ENCODE data around the gene TMEM108.
"Not testable (repeated sequence)": the region's sequence is repeated elsewhere in the genome, so short reads cannot be mapped to it uniquely, and the experiment has no call there.

The TMEM108 gene

GRCh38 chr3:133038089-133038730 lies at the start of gene TMEM108:
Gene TMEM108, plus strand, starts transcription at chr3:133038391.
- Histone ChIP-seq H3K27ac (ENCODE audit: low read length) (no peak within 1 kb of the TSS), H3K36me3 (ENCODE audit: control insufficient read depth in 1 of 2, insufficient read depth in 2 of 2, low read length in 2 of 2) (no peaks in the 10 kb centered on the region), H3K4me3 (ENCODE audit: low read depth in 1 of 2, low read length in 2 of 2) (peak within 1 kb of the TSS; percentile 62 to 88), H3K27me3 (ENCODE audit: low read depth, low read length) (peaks cover 15% of the 10 kb centered on the region), H3K4me1 (ENCODE audit: control insufficient read depth in 1 of 2, insufficient read depth in 2 of 2, low read length in 2 of 2) (peaks cover 0 to 17% of the 10 kb centered on the region in 2 donors), H3K9me3 (ENCODE audit: control insufficient read depth in 1 of 2, low read length in 2 of 2) (no peaks in the 10 kb centered on the region)

GRCh38 chr3:132995971-132996370 lies 42.2 kb upstream of the TMEM108 start:
- no peaks in the 10 kb centered on the region for H3K9me3 ChIP-seq (ENCODE audit: control insufficient read depth in 1 of 2, low read length in 2 of 2)
- H3K27ac ChIP-seq (ENCODE audit: low read length) = no peak overlapping the region
- no peaks in the 10 kb centered on the region for H3K4me1 ChIP-seq (ENCODE audit: control insufficient read depth in 1 of 2, insufficient read depth in 2 of 2, low read length in 2 of 2)
- no peaks in the 10 kb centered on the region for H3K36me3 ChIP-seq (ENCODE audit: control insufficient read depth in 1 of 2, insufficient read depth in 2 of 2, low read length in 2 of 2)
- H3K4me3 ChIP-seq (ENCODE audit: low read depth in 1 of 2, low read length in 2 of 2) = no peak overlapping the region
- no peaks in the 10 kb centered on the region for H3K27me3 ChIP-seq (ENCODE audit: low read depth, low read length)

GRCh38 chr3:132997404-132998185 lies 40.6 kb upstream of the TMEM108 start:
- no peaks in the 10 kb centered on the region for H3K9me3 ChIP-seq (ENCODE audit: control insufficient read depth in 1 of 2, low read length in 2 of 2)
- H3K27me3 ChIP-seq (ENCODE audit: low read depth, low read length) = no peaks in the 10 kb centered on the region
- H3K36me3 ChIP-seq (ENCODE audit: control insufficient read depth in 1 of 2, insufficient read depth in 2 of 2, low read length in 2 of 2) = no peaks in the 10 kb centered on the region
- no peak overlapping the region for H3K27ac ChIP-seq (ENCODE audit: low read length)
- no peaks in the 10 kb centered on the region for H3K4me1 ChIP-seq (ENCODE audit: control insufficient read depth in 1 of 2, insufficient read depth in 2 of 2, low read length in 2 of 2)
- H3K4me3 ChIP-seq (ENCODE audit: low read depth in 1 of 2, low read length in 2 of 2) = no peak overlapping the region

- H3K27me3 ChIP-seq (ENCODE audit: low read depth, low read length); H3K27ac ChIP-seq (ENCODE audit: low read length); H3K9me3 ChIP-seq (ENCODE audit: control insufficient read depth in 1 of 2, low read length in 2 of 2); H3K4me3 ChIP-seq (ENCODE audit: low read depth in 1 of 2, low read length in 2 of 2); H3K4me1 ChIP-seq (ENCODE audit: control insufficient read depth in 1 of 2, insufficient read depth in 2 of 2, low read length in 2 of 2); H3K36me3 ChIP-seq (ENCODE audit: control insufficient read depth in 1 of 2, insufficient read depth in 2 of 2, low read length in 2 of 2): not testable (repeated sequence)
These were observed 33.2 kb upstream of the TMEM108 start for GRCh38 chr3:133005032-133005431.

- no peak overlapping the region for H3K27ac ChIP-seq (ENCODE audit: low read length)
- no peak overlapping the region for H3K4me3 ChIP-seq (ENCODE audit: low read depth in 1 of 2, low read length in 2 of 2)
- H3K4me1 ChIP-seq (ENCODE audit: control insufficient read depth in 1 of 2, insufficient read depth in 2 of 2, low read length in 2 of 2) = no peaks in the 10 kb centered on the region
- no peaks in the 10 kb centered on the region for H3K27me3 ChIP-seq (ENCODE audit: low read depth, low read length)
- H3K9me3 ChIP-seq (ENCODE audit: control insufficient read depth in 1 of 2, low read length in 2 of 2) = no peaks in the 10 kb centered on the region
- no peaks in the 10 kb centered on the region for H3K36me3 ChIP-seq (ENCODE audit: control insufficient read depth in 1 of 2, insufficient read depth in 2 of 2, low read length in 2 of 2)
These were observed 30.6 kb upstream of the TMEM108 start for GRCh38 chr3:133007601-133008000.

GRCh38 chr3:133014325-133014724 lies 23.9 kb upstream of the TMEM108 start:
- H3K27me3 ChIP-seq (ENCODE audit: low read depth, low read length) = no peaks in the 10 kb centered on the region
- no peaks in the 10 kb centered on the region for H3K9me3 ChIP-seq (ENCODE audit: control insufficient read depth in 1 of 2, low read length in 2 of 2)
- no peaks in the 10 kb centered on the region for H3K36me3 ChIP-seq (ENCODE audit: control insufficient read depth in 1 of 2, insufficient read depth in 2 of 2, low read length in 2 of 2)
- no peak overlapping the region for H3K27ac ChIP-seq (ENCODE audit: low read length)
- no peaks in the 10 kb centered on the region for H3K4me1 ChIP-seq (ENCODE audit: control insufficient read depth in 1 of 2, insufficient read depth in 2 of 2, low read length in 2 of 2)
- no peak overlapping the region for H3K4me3 ChIP-seq (ENCODE audit: low read depth in 1 of 2, low read length in 2 of 2)

GRCh38 chr3:133015573-133015972 lies 22.6 kb upstream of the TMEM108 start:
- H3K27ac ChIP-seq (ENCODE audit: low read length); H3K4me1 ChIP-seq (ENCODE audit: control insufficient read depth in 1 of 2, insufficient read depth in 2 of 2, low read length in 2 of 2); H3K36me3 ChIP-seq (ENCODE audit: control insufficient read depth in 1 of 2, insufficient read depth in 2 of 2, low read length in 2 of 2): not testable (repeated sequence)

GRCh38 chr3:133016838-133017309 lies 21.3 kb upstream of the TMEM108 start:
- Histone ChIP-seq H3K4me3 (ENCODE audit: low read depth in 1 of 2, low read length in 2 of 2) (no peak overlapping the region), H3K36me3 (ENCODE audit: control insufficient read depth in 1 of 2, insufficient read depth in 2 of 2, low read length in 2 of 2) (no peaks in the 10 kb centered on the region), H3K4me1 (ENCODE audit: control insufficient read depth in 1 of 2, insufficient read depth in 2 of 2, low read length in 2 of 2) (no peaks in the 10 kb centered on the region), H3K27ac (ENCODE audit: low read length) (no peak overlapping the region), H3K9me3 (ENCODE audit: control insufficient read depth in 1 of 2, low read length in 2 of 2) (no peaks in the 10 kb centered on the region), H3K27me3 (ENCODE audit: low read depth, low read length) (no peaks in the 10 kb centered on the region)

More at GRCh38 chr3:133015573-133015972, 22.6 kb upstream of the TMEM108 start:
- not testable (repeated sequence) for H3K27me3 ChIP-seq (ENCODE audit: low read depth, low read length); H3K9me3 ChIP-seq (ENCODE audit: control insufficient read depth in 1 of 2, low read length in 2 of 2); H3K4me3 ChIP-seq (ENCODE audit: low read depth in 1 of 2, low read length in 2 of 2)

- Histone ChIP-seq H3K4me1 (ENCODE audit: control insufficient read depth in 1 of 2, insufficient read depth in 2 of 2, low read length in 2 of 2) (no peaks in the 10 kb centered on the region), H3K36me3 (ENCODE audit: control insufficient read depth in 1 of 2, insufficient read depth in 2 of 2, low read length in 2 of 2) (no peaks in the 10 kb centered on the region), H3K9me3 (ENCODE audit: control insufficient read depth in 1 of 2, low read length in 2 of 2) (no peaks in the 10 kb centered on the region), H3K4me3 (ENCODE audit: low read depth in 1 of 2, low read length in 2 of 2) (no peak overlapping the region), H3K27me3 (ENCODE audit: low read depth, low read length) (no peaks in the 10 kb centered on the region), H3K27ac (ENCODE audit: low read length) (no peak overlapping the region)
These were observed 19.3 kb upstream of the TMEM108 start for GRCh38 chr3:133018921-133019320.

- H3K36me3 ChIP-seq (ENCODE audit: control insufficient read depth in 1 of 2, insufficient read depth in 2 of 2, low read length in 2 of 2) = no peaks in the 10 kb centered on the region
- no peaks in the 10 kb centered on the region for H3K27me3 ChIP-seq (ENCODE audit: low read depth, low read length)
- no peak overlapping the region for H3K4me3 ChIP-seq (ENCODE audit: low read depth in 1 of 2, low read length in 2 of 2)
- H3K4me1 ChIP-seq (ENCODE audit: control insufficient read depth in 1 of 2, insufficient read depth in 2 of 2, low read length in 2 of 2) = no peaks in the 10 kb centered on the region
- H3K27ac ChIP-seq (ENCODE audit: low read length) = no peak overlapping the region
- H3K9me3 ChIP-seq (ENCODE audit: control insufficient read depth in 1 of 2, low read length in 2 of 2) = no peaks in the 10 kb centered on the region
These were observed 17.0 kb upstream of the TMEM108 start for GRCh38 chr3:133021206-133021605.

- H3K27me3 ChIP-seq (ENCODE audit: low read depth, low read length) = no peaks in the 10 kb centered on the region
- no peak overlapping the region for H3K27ac ChIP-seq (ENCODE audit: low read length)
- H3K9me3 ChIP-seq (ENCODE audit: control insufficient read depth in 1 of 2, low read length in 2 of 2) = no peaks in the 10 kb centered on the region
- no peak overlapping the region for H3K4me3 ChIP-seq (ENCODE audit: low read depth in 1 of 2, low read length in 2 of 2)
- no peaks in the 10 kb centered on the region for H3K4me1 ChIP-seq (ENCODE audit: control insufficient read depth in 1 of 2, insufficient read depth in 2 of 2, low read length in 2 of 2)
- H3K36me3 ChIP-seq (ENCODE audit: control insufficient read depth in 1 of 2, insufficient read depth in 2 of 2, low read length in 2 of 2) = no peaks in the 10 kb centered on the region
These were observed 14.8 kb upstream of the TMEM108 start for GRCh38 chr3:133023362-133023761.

Measured in muscle layer of duodenum (tissue), 2 donors.